ENCODE data around the gene ZNF512B. TPM values are rescaled to one million over a fixed set of nuclear protein-coding genes. Genes with fewer than 3 reads are reported as not detected.
"Not testable (repeated sequence)": the region's sequence is repeated elsewhere in the genome, so short reads cannot be mapped to it uniquely, and the experiment has no call there.

ZNF512B gene
- total RNA-seq, 2 donors from 2014 or later, result 10.2 to 13.8 TPM

DNA sequence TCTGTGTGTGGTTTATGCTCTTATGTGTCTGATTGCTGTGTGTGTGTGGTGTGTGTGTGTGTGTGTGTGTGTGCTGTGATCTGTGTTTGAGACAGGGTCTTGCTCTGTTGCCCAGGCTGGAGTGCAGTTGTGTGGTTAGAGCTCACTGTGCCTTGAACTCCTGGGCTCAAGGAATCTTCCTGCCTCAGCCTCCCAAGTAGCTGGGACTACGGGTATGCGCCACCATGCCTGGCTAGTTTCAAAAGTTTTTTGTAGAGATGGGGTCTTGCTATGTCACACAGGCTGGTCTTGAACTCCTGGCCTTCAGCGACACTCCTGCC lies 3.4 kb upstream of the ZNF512B start:
- no peak for ATAC-seq (ENCODE audit: insufficient number of reproducible peaks, low FRiP score, low read depth)
- Histone ChIP-seq H3K9me3 (no peaks in the 10 kb centered on the region), H3K27me3 (replicated peaks; ENCODE audit: insufficient read depth) (no peaks in the 10 kb centered on the region), H3K4me1 (ENCODE audit: control insufficient read depth in 1 of 2, low read depth in 2 of 2) (peaks cover 8 to 31% of the 10 kb centered on the region in 2 donors), H3K27ac (no peak overlapping the region), H3K36me3 (no peaks in the 10 kb centered on the region), H3K4me3 (no peak overlapping the region)
- TF ChIP-seq, protein P1, sequence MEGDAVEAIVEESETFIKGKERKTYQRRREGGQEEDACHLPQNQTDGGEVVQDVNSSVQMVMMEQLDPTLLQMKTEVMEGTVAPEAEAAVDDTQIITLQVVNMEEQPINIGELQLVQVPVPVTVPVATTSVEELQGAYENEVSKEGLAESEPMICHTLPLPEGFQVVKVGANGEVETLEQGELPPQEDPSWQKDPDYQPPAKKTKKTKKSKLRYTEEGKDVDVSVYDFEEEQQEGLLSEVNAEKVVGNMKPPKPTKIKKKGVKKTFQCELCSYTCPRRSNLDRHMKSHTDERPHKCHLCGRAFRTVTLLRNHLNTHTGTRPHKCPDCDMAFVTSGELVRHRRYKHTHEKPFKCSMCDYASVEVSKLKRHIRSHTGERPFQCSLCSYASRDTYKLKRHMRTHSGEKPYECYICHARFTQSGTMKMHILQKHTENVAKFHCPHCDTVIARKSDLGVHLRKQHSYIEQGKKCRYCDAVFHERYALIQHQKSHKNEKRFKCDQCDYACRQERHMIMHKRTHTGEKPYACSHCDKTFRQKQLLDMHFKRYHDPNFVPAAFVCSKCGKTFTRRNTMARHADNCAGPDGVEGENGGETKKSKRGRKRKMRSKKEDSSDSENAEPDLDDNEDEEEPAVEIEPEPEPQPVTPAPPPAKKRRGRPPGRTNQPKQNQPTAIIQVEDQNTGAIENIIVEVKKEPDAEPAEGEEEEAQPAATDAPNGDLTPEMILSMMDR (IDR thresholded peaks at IDR 0.05), result no peak
- DNase-seq (ENCODE audit: low spot score), result no peak

DNA sequence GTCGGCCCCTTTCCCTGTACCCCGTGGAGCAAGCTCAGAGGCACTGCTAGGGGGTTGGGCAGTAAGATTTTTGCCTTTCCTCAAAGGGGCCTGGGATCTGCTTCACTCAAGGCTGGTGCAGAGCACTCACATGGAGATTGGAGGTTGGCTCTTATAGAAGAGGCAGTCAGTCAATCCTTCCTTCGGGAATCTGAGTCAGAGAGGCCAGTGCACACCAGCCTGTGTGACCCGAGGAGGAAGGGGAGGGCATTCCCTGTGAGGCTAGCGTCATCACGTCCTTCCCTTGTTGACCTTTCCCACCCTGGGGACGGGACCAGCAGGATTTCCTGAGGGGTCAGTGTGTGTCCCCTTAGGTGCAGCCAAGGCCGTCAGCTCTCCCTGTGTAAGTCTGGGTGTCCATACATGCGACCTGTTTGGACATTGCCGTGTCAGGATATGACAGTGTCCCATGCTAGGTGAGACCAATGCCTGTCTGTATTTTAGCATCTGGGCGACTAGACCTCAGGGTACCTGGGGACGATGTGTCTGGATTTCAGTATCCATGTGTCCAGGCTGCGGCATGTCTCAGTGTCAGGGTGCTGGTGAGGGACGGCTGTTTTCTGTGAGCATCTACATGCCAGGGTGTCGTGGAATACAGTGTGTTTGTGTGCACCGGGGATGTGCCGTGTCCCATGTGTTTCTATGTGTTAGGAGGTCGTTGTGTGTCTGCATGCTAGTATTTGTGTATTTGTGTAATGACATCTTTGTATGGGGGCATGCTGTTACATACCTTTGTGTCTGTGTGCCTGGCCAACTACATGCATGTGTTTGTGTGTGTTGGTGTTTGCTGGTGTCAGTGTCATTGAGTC lies 2.8 kb upstream of the ZNF512B start:
- Histone ChIP-seq H3K27me3 (replicated peaks; ENCODE audit: insufficient read depth) (no peaks in the 10 kb centered on the region), H3K4me1 (ENCODE audit: control insufficient read depth in 1 of 2, low read depth in 2 of 2) (peaks cover 8 to 31% of the 10 kb centered on the region in 2 donors), H3K9me3 (no peaks in the 10 kb centered on the region), H3K4me3 (no peak overlapping the region), H3K27ac (no peak overlapping the region), H3K36me3 (no peaks in the 10 kb centered on the region)
- DNase-seq (ENCODE audit: low spot score) (no peak), ATAC-seq (ENCODE audit: insufficient number of reproducible peaks, low FRiP score, low read depth) (no peak)
- TF ChIP-seq, protein P1 (IDR thresholded peaks at IDR 0.05), result no peak

DNA sequence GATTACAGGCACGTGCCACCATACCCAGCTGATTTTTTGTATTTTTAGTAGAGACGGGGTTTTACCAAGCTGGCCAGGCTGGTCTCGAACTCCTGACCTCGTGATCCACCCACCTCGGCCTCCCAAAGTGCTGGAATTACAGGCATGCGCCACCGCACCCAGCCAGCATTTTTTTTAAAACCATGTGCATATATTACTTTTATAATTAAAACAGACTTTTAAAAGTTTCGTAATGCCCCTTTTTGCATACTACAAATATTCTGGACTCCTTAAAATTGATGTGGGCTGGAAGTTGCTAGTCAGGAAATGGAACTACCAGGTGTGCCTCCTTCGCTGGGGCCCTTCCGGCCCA lies 2.2 kb upstream of the ZNF512B start:
- H3K9me3 ChIP-seq; H3K27ac ChIP-seq; DNase-seq (ENCODE audit: low spot score); H3K36me3 ChIP-seq; H3K4me3 ChIP-seq; ATAC-seq (ENCODE audit: insufficient number of reproducible peaks, low FRiP score, low read depth); H3K27me3 ChIP-seq (replicated peaks; ENCODE audit: insufficient read depth): not testable (repeated sequence)
- H3K4me1 ChIP-seq (ENCODE audit: control insufficient read depth in 1 of 2, low read depth in 2 of 2), result peaks cover 8 to 31% of the 10 kb centered on the region in 2 donors

DNA sequence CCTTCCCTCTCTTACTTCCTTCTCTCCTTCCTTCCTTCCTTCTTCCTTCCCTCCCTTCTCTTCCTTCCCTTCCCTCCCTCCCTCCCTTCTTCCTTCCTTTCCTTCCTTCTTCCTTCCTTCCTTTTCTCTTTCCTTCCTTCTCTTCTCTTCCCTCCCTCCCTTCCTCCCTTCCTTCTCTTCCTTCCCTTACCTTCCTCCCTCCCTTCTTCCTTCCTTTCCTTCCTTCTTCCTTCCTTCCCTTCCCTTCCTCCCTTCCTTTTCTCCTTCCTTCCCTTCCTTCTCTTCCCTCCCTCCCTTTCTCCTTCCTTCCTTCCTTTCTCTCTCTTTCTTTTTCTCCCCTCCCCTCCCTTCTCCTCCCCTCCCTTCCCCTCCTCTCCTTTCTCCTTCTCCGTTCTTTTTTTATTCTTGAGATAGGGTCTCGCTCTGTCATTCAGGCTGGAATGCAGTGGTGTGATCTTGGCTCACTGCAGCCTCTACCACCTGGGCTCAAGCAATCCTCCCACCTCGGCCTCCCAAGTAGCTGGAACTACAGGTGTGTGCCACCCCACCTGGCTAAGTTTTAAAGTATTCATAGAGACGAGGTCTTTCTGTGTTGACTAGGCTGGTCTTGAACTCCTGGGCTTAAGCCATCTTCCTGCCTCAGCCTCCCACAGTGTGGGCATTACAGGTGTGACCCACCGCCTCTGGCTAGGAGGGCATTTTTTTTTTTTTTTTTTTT lies 1.1 kb upstream of the ZNF512B start:
- TF ChIP-seq, protein P1 (IDR thresholded peaks at IDR 0.05), result no peak
- no peaks in the 10 kb centered on the region for H3K9me3 ChIP-seq
- H3K27ac ChIP-seq, result no peak overlapping the region
- peaks cover 9% of the 10 kb centered on the region for H3K36me3 ChIP-seq
- ATAC-seq (ENCODE audit: insufficient number of reproducible peaks, low FRiP score, low read depth) (no peak), DNase-seq (ENCODE audit: low spot score) (no peak)
- H3K4me3 ChIP-seq, result no peak overlapping the region
- H3K27me3 ChIP-seq (replicated peaks; ENCODE audit: insufficient read depth), result no peaks in the 10 kb centered on the region
- H3K4me1 ChIP-seq (ENCODE audit: control insufficient read depth in 1 of 2, low read depth in 2 of 2), result peaks cover 8 to 31% of the 10 kb centered on the region in 2 donors

DNA sequence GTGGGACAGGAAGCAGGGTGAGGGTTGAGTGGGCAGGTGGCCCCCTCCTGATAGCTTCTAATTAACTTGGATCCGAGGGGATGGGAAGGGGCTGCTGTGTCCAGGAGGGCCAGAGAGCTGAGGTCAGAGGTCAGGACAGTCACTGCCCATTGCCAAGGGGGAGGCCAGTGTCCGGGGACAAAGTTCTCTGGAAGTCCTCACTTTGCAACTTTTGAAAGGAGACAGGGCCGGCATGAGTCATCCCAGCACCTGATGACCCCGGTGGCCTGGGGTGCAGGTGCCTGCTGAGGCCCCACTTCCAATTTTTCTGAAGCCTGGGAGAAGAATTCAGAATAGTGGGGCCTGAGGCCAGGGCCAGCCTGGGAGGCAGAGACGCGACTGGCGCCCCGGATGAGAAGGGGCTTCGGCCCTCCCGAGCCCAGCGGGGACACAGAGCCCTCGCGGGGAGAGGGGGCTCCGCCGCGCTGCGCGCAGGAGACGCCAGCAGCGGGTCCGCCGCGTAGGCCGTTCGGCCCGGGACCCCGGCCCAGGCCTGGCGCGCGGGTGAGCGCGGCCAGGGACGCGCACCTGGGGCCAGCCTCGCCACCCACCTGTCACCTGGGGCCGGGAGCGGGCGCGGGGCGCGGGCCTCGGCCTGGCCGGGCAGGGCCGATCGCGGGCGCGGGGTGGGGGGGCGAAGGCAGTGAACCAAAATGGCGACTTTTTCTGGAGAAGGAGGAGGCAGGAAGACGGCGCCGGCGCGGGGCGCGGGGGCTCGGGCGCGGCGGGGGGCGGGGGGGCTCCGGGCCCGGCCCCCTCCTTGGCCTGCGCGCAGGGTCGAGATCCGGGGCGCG lies 586 bp downstream of the ZNF512B start:
- H3K4me1 ChIP-seq (ENCODE audit: control insufficient read depth in 1 of 2, low read depth in 2 of 2), result peaks cover 8 to 25% of the 10 kb centered on the region in 2 donors
- peak overlapping the region; percentile 80 for H3K4me3 ChIP-seq
- peak overlapping the region in 1 of 2 donors; percentile 53 for H3K27ac ChIP-seq
- no peaks in the 10 kb centered on the region for H3K9me3 ChIP-seq
- ATAC-seq (ENCODE audit: insufficient number of reproducible peaks, low FRiP score, low read depth) (peak; percentile 12), DNase-seq (ENCODE audit: low spot score) (no peak)
- TF ChIP-seq, protein P1 (IDR thresholded peaks at IDR 0.05), result no peak
- peaks cover 9% of the 10 kb centered on the region for H3K36me3 ChIP-seq
- no peaks in the 10 kb centered on the region for H3K27me3 ChIP-seq (replicated peaks; ENCODE audit: insufficient read depth)
